ENCODE data around the gene KY. TPM values are rescaled to one million over a fixed set of nuclear protein-coding genes. Genes with fewer than 3 reads are reported as not detected.
A peak's percentile ranks its signal among the peaks of the same experiment; 100 is the strongest.

Gene KY
- total and polyA plus RNA-seq, 5 donors from 2014 or later, result not detected

DNA sequence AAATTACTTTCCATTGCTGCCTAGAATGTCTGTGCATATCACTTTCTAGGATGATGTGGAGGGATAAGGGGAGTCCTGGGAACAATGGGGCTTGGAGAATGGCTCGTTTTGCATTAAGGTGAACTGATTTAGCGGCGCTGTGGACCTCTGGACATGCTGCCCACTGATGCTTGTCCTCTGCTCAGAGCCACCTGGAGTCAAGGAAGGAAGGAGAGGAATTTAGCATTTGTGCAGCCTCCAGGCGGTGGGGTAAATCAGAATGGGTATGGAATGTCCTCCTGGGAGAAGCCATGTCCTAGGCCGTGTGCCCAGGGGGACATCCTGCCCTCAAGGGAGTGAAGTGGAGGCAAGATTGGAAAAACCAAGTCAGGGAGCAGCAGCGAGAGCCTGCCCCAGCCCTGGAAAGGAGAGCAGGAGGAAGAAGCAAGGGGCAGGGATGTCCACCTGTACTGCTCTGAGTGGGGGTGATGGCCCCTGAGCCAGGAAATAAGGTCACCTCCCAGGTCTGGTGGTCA, 37.8 kb downstream of the KY start:
- Histone ChIP-seq H3K4me1 (ENCODE audit: control insufficient read depth, insufficient read depth, low read length, poor library complexity, severe bottlenecking) (no peaks in the 10 kb centered on the region), H3K9me3 (ENCODE audit: control insufficient read depth in 2 of 2, low read length in 2 of 2) (no peaks in the 10 kb centered on the region), H3K27ac (ENCODE audit: insufficient read depth, low read length, poor library complexity, severe bottlenecking) (no peak overlapping the region), H3K27me3 (ENCODE audit: control insufficient read depth, insufficient read depth, low read length) (no peaks in the 10 kb centered on the region), H3K36me3 (ENCODE audit: control insufficient read depth, insufficient read depth, low read length) (no peaks in the 10 kb centered on the region), H3K4me3 (ENCODE audit: low read depth, low read length) (no peak overlapping the region)
- H3K4me3 Mint-ChIP-seq, result no peak overlapping the region
- peak overlapping the region in 1 of 3 donors; percentile 72 for H3K27ac Mint-ChIP-seq
- DNase-seq (no peak), ATAC-seq (ENCODE audit: low read depth in 2 of 2) (no peak)
- no peaks in the 10 kb centered on the region for H3K27me3 Mint-ChIP-seq
- H3K9me3 Mint-ChIP-seq, result peaks cover 0 to 3% (median 0%) of the 10 kb centered on the region in 7 donors
- H3K4me1 Mint-ChIP-seq, result no peaks in the 10 kb centered on the region
- H3K36me3 Mint-ChIP-seq, result no peaks in the 10 kb centered on the region

DNA sequence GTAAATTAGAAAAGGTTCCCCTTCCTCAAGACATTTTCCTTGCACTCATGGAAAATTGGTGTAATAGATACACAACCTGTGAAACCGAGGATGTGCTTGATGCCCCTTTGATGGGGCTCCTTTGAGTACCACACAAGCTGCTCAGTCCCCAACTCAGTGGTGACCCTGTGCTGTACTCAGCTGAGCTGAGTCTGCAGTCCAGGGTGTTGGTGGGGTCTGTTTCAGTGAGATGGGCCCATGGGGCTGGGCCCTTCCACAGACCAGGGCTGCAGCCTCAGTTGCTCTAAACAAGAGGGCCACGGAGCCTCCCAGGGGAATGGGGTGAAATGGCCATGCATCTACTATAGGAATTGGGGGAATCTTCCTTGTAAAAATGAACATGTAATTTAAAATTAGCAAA, 39.3 kb downstream of the KY start:
- no peak overlapping the region for H3K4me3 ChIP-seq (ENCODE audit: low read depth, low read length)
- H3K9me3 ChIP-seq (ENCODE audit: control insufficient read depth in 2 of 2, low read length in 2 of 2), result no peaks in the 10 kb centered on the region
- peaks cover 0 to 4% (median 0%) of the 10 kb centered on the region in 4 donors for H3K4me1 Mint-ChIP-seq
- no peak for ATAC-seq (ENCODE audit: low read depth in 2 of 2)
- no peaks in the 10 kb centered on the region for H3K27me3 ChIP-seq (ENCODE audit: control insufficient read depth, insufficient read depth, low read length)
- no peaks in the 10 kb centered on the region for H3K4me1 ChIP-seq (ENCODE audit: control insufficient read depth, insufficient read depth, low read length, poor library complexity, severe bottlenecking)
- no peaks in the 10 kb centered on the region for H3K27me3 Mint-ChIP-seq
- H3K9me3 Mint-ChIP-seq, result peaks cover 0 to 3% (median 0%) of the 10 kb centered on the region in 7 donors
- H3K27ac ChIP-seq (ENCODE audit: insufficient read depth, low read length, poor library complexity, severe bottlenecking), result no peak overlapping the region
- no peak for DNase-seq
- no peak overlapping the region for H3K4me3 Mint-ChIP-seq
- H3K36me3 Mint-ChIP-seq, result no peaks in the 10 kb centered on the region
- H3K27ac Mint-ChIP-seq, result no peak overlapping the region
- H3K36me3 ChIP-seq (ENCODE audit: control insufficient read depth, insufficient read depth, low read length), result no peaks in the 10 kb centered on the region

DNA sequence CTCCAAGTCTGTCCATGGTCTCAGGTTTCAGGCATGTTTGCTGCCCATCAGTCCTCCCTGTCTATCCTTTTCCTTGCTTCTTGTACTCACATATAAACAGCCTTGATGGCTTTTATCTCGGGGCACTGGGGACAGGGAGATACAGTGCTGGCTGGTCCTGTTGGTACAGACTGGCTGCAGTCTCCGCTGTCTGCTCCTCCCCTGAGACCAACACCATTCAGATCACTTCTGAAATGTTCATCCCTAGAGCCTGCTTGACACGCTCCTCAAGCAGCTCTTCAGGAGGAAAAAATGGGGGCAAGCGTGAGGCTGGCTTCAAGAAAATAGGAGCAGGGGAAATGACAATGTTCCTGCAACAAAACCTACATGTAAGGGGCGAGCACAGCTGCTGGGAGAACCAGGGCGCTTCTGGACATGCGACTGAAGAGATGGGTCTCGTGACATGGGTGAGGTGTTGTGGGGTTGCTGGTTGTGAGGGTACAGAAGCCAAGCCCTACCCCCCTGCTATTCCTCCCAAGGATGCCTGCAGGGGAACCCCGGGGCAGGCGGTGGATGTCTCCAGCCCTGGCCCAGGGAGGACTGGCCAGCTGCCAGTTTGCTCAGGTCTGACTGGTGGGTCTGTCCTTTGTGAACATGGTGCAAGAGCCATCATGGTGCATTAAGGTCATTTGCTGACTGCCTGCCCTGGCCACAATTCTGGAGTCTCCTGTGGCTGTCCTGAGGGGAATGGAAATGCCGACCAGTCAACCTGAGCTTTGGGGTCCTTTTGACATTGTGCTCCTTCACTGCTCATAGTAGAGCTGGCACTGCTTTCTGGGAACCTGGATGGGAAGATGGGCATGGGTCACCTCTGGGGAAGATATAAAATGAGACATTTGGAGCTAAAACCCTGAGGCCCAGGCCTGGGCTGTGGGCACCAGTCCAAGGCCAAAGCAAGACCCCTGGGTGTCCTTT, 40.1 kb downstream of the KY start:
- Mint-ChIP-seq H3K4me3 (no peak overlapping the region), H3K36me3 (no peaks in the 10 kb centered on the region), H3K27ac (no peak overlapping the region), H3K9me3 (peaks cover 0 to 3% (median 0%) of the 10 kb centered on the region in 7 donors), H3K27me3 (peaks cover 6% of the 10 kb centered on the region), H3K4me1 (peaks cover 0 to 4% (median 0%) of the 10 kb centered on the region in 4 donors)
- Histone ChIP-seq H3K4me3 (ENCODE audit: low read depth, low read length) (no peak overlapping the region), H3K27me3 (ENCODE audit: control insufficient read depth, insufficient read depth, low read length) (no peaks in the 10 kb centered on the region), H3K9me3 (ENCODE audit: control insufficient read depth in 2 of 2, low read length in 2 of 2) (no peaks in the 10 kb centered on the region), H3K27ac (ENCODE audit: insufficient read depth, low read length, poor library complexity, severe bottlenecking) (no peak overlapping the region), H3K36me3 (ENCODE audit: control insufficient read depth, insufficient read depth, low read length) (no peaks in the 10 kb centered on the region), H3K4me1 (ENCODE audit: control insufficient read depth, insufficient read depth, low read length, poor library complexity, severe bottlenecking) (no peaks in the 10 kb centered on the region)
- ATAC-seq (ENCODE audit: low read depth in 2 of 2), result no peak
- no peak for DNase-seq

DNA sequence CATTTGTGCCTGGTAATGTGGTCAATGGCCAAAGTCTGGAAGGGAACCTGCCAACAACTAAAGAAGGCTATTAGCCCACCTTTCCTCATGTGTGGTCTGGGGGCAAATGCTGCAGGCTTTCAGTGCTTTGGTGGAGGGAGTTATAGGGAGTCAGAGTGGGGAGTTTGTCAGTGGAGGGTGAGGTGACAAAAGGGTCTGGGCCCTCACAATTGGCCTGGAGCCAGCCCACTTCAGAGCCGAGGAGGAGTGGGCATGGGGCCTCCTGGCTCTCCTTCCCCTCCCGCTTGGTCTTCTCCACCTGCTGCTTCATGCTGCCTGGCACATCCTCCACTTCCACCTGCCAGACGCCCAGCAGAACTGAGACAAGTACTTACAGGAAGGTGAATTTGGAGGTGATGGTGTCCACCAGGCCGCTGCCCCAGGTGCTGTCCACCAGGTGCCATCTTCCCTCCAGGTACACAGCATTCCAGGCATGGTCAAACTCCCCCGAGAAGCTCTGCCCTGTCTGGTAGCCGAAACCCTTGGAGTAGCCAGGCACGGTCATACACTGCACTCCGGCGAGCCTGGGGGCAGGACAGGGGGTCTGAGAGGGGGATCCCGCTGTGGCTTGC, 40.9 kb downstream of the KY start:
- no peak overlapping the region for H3K4me3 Mint-ChIP-seq
- no peak for ATAC-seq (ENCODE audit: low read depth in 2 of 2)

DNA sequence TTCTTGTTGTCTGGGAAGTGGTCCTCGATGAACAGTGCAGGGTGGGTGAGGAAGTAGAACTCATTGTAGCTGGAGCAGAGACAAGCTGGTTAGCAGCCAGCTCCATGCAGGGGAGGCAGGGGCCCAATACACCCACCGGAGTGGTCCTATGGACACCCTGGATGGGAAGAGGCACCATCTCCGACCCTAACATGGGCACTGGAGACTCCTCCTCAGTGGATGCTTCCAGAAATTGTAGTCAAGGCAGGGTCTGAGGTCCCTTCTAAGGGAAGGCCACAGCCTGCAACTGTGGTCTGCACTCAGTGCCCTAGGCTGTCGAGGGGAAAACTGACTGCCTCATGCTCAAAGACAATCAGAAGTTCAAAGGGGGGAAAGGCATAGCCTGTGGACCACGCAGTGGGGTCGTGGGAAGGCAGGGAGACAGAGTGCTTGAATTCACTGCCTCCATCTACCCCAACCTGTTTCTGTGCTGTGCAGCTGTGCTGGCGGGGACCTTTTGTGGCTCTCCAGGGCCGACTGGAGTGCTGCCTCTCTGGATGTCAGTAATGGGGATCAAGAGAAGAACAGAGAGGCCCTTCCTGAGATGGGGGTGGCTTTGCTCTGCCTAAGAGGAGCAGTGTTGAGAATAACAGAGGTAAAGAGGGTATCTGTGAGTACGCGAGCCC, 41.9 kb downstream of the KY start:
- DNase-seq, result no peak
- Mint-ChIP-seq H3K36me3 (no peaks in the 10 kb centered on the region), H3K9me3 (peaks cover 0 to 3% (median 0%) of the 10 kb centered on the region in 7 donors), H3K4me3 (no peak overlapping the region), H3K4me1 (peaks cover 0 to 4% (median 0%) of the 10 kb centered on the region in 4 donors), H3K27ac (peak overlapping the region in 1 of 3 donors; percentile 4), H3K27me3 (peaks cover 6% of the 10 kb centered on the region)
- Histone ChIP-seq H3K36me3 (ENCODE audit: control insufficient read depth, insufficient read depth, low read length) (no peaks in the 10 kb centered on the region), H3K27ac (ENCODE audit: insufficient read depth, low read length, poor library complexity, severe bottlenecking) (no peak overlapping the region), H3K9me3 (ENCODE audit: control insufficient read depth in 2 of 2, low read length in 2 of 2) (no peaks in the 10 kb centered on the region), H3K4me1 (ENCODE audit: control insufficient read depth, insufficient read depth, low read length, poor library complexity, severe bottlenecking) (no peaks in the 10 kb centered on the region), H3K27me3 (ENCODE audit: control insufficient read depth, insufficient read depth, low read length) (no peaks in the 10 kb centered on the region), H3K4me3 (ENCODE audit: low read depth, low read length) (no peak overlapping the region)
- no peak for ATAC-seq (ENCODE audit: low read depth in 2 of 2)

More for the DNA sequence above, 40.9 kb downstream of the KY start:
- no peak overlapping the region for H3K27ac Mint-ChIP-seq
- H3K9me3 Mint-ChIP-seq, result peaks cover 0 to 3% (median 0%) of the 10 kb centered on the region in 7 donors
- Histone ChIP-seq H3K4me3 (ENCODE audit: low read depth, low read length) (no peak overlapping the region), H3K27ac (ENCODE audit: insufficient read depth, low read length, poor library complexity, severe bottlenecking) (no peak overlapping the region), H3K36me3 (ENCODE audit: control insufficient read depth, insufficient read depth, low read length) (no peaks in the 10 kb centered on the region), H3K27me3 (ENCODE audit: control insufficient read depth, insufficient read depth, low read length) (no peaks in the 10 kb centered on the region), H3K4me1 (ENCODE audit: control insufficient read depth, insufficient read depth, low read length, poor library complexity, severe bottlenecking) (no peaks in the 10 kb centered on the region), H3K9me3 (ENCODE audit: control insufficient read depth in 2 of 2, low read length in 2 of 2) (no peaks in the 10 kb centered on the region)
- no peaks in the 10 kb centered on the region for H3K36me3 Mint-ChIP-seq
- peaks cover 6% of the 10 kb centered on the region for H3K27me3 Mint-ChIP-seq
- no peak for DNase-seq
- peaks cover 0 to 4% (median 0%) of the 10 kb centered on the region in 4 donors for H3K4me1 Mint-ChIP-seq

DNA sequence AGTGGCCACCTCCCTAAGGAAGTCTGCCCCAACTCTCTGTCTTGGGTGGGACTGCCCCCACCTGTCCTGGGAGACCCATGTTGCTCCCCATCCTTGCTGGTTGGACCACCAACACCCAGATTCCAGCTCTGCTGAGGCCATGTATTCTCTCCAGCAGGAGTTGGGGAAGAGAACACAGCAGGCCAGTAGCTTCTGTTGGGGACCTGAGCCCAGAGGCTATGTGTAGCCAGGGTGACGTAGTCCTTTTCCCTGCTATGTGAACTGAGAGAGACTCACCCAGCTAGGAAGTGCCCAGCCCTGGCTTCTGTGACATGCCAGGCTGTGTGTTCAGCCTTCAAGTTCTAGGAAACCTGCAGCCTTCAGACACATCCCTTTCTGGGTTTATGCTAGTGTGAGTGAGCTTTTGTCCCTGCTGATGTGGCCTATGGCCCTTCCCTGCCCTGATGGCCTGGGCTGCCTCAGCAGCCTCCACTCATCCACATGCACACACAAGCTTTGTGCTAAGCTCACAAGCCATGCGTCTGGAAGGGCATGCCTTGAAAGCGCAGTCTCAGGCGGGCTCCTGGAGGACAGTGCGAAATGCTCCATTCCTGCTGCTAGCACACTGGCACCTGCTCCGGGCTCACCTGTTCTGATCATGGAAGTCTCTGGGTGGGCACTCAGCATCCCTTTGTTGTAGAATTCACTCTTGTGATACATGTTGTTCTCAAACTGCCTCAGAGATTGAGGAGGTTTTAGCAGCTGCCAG, 42.6 kb downstream of the KY start:
- Histone ChIP-seq H3K4me3 (ENCODE audit: low read depth, low read length) (no peak overlapping the region), H3K36me3 (ENCODE audit: control insufficient read depth, insufficient read depth, low read length) (no peaks in the 10 kb centered on the region), H3K4me1 (ENCODE audit: control insufficient read depth, insufficient read depth, low read length, poor library complexity, severe bottlenecking) (no peaks in the 10 kb centered on the region), H3K27ac (ENCODE audit: insufficient read depth, low read length, poor library complexity, severe bottlenecking) (no peak overlapping the region), H3K9me3 (ENCODE audit: control insufficient read depth in 2 of 2, low read length in 2 of 2) (no peaks in the 10 kb centered on the region), H3K27me3 (ENCODE audit: control insufficient read depth, insufficient read depth, low read length) (no peaks in the 10 kb centered on the region)
- Mint-ChIP-seq H3K36me3 (no peaks in the 10 kb centered on the region), H3K27ac (peak overlapping the region in 1 of 3 donors; percentile 4), H3K9me3 (peaks cover 0 to 3% (median 0%) of the 10 kb centered on the region in 7 donors), H3K4me3 (no peak overlapping the region), H3K4me1 (peaks cover 0 to 4% (median 0%) of the 10 kb centered on the region in 4 donors), H3K27me3 (peaks cover 8% of the 10 kb centered on the region)
- DNase-seq, result no peak
- no peak for ATAC-seq (ENCODE audit: low read depth in 2 of 2)
